T1000 (cell line): ENCODE measurements around the gene ZSWIM6.
"Not testable (repeated sequence)": the region's sequence is repeated elsewhere in the genome, so short reads cannot be mapped to it uniquely, and the experiment has no call there.

ENCODE experiments used
- DNase-seq: peaks from one replicate; lab custom pipeline; 2025; ENCODE audit warnings: mixed read lengths; lab: John Stamatoyannopoulos, UW

ZSWIM6 gene

DNA sequence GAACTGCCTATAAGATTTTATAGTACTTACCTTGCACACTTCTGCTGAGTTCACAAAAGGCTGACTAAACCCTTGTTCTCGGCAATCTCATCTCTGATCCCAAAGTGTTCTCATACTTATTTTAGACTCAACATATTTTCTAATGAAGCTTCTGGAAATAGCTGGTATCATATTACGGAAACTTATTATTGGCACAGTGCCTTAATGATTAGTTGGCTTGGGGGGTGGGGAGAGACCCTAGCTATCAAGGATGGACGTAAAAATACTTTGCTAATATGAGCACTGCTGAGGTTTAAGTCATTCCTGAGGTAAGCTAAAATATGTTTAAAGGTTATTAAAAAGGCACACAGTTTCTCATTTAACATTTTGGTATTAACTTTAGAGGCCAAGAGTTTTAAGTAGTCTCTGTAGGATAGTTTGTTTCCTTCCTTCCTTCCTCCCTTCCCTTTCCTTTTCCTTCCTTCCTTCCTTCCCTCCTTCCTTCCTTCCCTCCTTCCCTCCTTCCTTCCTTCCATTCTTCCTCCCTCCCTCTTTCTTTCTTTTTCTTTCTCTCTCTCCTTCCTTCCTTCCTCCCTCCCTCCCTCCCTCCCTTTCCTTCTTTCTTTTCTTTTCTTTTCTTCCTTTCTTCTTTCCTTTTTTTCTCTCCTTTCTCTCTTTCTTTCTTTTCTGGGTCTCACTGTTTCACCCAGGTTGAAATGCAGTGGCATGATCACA lies 31.5 kb downstream of the ZSWIM6 start:
- DNase-seq: no peak

DNA sequence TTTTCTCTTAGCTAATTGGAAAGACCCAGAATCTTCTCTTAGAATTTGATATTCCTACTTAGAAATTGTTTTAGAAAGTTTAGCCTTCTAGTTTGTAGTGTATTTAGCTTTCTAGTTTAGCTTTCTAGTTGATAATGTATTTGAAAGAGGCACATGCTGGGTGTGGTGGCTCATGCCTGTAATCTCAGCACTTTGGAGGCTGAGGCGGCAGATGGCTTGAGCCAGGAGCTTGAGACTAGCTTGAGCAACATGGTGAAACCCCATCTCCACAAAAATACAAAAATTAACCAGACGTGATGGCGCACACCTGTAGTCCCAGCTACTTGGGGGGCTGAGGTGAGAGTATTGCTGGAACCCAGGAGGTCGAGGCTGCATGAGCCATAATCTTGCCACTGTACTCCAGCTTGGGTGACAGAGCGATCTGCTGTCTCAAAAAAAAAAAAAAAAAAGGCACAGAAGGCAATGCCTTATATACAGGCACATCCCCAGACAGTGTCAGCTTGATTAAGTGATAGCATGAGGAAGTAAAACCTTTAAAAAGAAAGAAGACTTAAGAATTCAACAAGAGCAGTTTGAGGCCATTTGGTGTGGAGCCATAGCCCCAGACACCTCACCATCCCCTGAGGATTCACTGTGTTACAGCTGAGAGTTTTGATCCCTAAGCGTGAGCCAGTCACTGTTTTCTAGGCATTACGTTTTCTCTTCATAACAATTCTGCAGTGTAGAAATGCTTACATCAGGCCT lies 34.6 kb downstream of the ZSWIM6 start:
- no peak for DNase-seq

DNA sequence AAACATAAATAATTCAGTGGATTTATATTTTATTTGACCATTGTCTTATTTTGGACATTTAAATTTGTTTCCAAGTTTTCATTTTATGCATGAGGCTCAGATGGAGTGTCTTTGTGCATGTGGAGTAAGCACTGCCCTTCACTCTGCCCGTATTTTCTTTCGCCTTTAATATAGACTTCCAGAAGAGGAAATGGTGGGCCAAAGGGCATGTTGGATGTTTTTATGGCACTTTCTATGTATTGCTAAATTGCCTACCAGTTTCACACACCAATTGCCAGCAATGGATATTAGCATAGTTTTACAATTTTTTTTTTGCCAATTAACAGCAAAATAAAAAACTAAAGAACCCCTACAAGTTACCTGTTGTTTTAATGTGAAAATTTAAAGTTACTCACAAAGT lies 38.4 kb downstream of the ZSWIM6 start:
- DNase-seq: no peak

DNA sequence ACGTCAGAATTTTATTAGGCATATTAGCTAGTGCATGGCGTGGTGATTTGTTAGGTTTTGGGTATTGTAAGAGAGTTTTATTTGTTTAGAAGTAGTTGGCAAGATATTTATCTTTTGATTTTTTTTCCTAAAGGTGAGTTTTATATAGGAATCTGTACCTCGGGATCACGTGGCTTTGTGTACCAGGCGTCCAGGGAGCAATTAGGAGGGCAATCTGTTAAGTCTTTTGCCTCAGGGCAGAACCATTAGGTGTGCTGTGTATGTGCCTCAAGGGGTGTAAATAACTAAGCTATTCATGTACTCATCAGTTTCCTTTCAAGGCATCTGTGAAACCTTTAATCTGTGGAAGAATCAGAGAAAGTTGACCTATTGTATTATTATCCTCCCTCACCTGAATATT lies 39.4 kb downstream of the ZSWIM6 start:
- DNase-seq: no peak

DNA sequence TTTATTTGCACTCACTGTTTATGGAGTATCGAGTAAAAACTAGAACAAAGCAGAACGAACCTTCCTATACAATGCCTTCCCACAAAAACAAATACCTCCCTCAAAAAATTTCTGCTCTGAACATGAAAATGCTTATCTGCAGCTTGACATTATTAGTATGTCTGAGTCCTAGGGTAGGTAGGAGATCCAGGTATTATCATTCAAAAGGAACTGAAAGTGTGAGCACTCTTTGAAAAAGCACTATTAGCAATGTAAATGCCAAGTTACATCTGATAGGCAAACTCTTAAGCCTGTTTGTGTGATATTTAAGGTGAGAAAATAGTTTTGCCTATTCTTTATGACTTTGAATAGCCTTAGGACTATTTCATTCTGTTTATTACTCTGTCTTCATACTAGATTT lies 47.6 kb downstream of the ZSWIM6 start:
- no peak for DNase-seq

DNA sequence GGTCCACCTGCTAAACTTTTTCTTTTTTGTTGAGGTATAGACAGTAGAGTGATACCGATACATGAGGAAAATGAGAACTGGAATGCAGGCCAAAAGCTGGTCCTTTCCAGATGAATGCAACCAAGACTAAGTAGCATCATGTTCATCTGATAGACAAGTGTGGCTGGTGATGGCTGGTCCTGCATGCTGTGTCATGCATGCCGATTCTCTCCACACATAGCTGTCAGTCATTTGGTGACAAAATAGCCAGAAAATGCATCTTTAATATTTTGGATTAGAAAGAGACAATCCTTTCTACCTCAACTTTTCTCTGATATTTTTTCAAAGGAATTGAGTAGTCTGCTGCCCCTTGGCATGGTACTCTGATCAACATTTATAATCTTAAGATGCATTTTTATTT lies 49.9 kb downstream of the ZSWIM6 start:
- DNase-seq: no peak

DNA sequence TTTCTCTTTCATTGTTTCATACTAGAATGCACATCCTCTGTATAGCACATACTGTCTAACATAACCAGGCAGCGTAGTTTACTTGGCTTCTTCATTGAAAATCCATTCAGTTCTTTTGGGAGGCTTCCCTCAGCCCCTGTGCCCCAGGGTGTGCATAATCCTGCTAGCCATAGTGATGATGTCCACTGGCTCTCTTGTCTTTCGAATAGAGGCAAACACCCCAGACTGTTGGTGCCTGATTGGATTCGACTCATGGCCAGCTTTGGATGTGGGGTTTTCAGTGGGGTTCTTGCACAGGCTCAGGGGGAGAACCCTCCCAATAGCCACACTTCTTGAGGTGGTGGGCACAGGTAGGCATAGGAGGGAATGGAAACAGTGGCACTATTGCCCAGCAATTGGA lies 53.6 kb downstream of the ZSWIM6 start:
- no peak for DNase-seq

DNA sequence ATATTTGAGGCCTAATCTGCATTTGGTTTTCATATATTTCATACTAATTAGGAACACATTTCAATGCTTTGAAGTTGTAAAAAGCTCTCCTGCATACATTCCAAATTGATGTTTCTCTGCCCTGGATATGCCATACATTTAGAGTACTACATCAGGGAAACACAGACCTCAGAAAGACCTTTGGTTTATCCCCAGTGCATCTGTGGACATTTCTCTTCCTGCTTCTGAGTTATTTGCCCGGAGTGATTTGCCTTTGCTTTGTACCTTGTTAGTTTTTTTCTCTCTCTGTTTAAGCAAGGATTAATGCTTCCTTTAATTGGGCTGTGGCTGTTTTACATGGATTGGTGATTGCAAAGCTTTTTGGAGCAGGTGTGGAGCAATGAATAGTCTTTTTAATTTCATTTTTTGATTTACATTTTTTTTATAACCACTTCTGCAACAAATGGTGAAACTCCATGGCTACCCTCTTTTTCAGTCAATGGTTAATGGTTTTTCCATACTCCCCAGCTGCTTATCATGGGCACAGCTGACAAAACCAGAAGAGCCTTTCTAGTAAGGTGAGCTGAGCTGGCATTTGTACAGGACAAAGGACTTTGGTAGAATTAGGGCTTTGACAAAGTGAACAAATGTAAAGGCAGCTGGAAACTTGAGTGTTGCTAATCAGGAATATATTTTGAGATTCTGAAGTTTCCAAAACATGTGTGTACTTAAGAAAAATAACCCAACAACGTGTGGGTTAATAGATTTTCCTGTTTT lies 54.2 kb downstream of the ZSWIM6 start:
- DNase-seq: no peak

DNA sequence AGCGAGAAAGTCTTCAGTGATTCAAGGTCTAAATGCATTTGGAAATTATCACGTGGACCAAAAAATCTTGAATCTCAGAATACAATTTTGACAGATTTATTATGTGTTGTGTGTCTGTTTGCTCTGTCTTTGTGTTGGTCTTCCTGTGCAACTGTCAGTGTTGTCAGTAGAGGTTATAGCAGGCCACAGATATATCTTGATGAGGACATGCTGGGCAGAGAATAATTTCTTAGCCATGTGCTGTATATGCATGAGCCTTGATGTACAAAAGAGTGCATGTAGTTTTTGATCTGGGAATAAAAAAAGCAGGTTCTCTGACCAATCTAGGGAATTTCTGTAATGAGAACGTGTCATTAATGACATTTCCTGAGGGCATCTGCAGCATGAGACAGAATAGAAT lies 57.6 kb downstream of the ZSWIM6 start:
- DNase-seq: no peak

DNA sequence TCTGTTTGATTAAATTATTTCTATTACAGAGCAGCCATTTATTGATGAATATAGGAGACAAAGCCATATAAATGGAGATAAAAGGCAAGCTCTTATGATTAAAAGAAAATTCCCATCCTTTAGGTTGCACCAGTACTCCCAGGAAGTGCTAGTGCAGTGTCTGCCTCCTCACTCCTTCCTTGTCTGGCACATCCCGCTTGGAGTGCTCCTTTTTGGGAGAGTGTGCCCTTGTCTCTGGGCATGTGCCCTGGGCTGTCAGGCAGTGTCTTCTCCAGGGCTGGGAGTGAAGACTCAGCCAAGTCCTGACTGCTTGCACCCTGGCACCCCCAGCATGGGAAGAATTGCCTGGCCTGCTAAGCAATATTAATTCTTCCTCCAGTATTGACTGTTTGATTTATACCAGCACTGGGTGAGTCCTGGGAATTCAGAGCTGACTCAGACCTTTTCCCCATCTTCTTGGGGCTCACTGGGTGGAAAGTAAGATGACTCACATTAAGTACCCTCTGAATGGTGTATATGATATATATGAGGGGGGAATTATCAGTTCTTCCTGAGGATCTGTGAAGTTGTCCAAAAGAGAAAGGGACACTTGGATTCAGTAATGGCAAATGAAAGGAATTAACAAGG lies 62.1 kb downstream of the ZSWIM6 start:
- DNase-seq: no peak

DNA sequence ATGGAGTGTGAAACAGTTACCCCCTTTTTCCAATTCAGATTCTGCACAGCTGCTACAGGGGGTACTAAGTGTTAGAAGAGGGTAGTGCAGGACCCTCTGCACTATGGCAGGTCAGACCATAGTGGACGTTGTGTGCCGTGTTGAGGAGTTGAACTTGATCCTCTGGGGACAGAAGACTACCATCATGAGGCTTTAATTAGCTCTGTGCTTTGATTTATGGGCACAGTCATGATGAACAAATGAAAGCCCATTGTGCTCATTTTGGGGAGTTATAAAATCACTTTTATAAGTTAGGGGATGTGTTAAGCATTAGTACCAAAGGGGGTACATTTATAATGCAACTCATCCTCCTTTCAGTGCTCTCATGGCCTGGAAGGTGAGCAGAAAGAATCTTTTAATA lies 62.7 kb downstream of the ZSWIM6 start:
- DNase-seq: no peak

DNA sequence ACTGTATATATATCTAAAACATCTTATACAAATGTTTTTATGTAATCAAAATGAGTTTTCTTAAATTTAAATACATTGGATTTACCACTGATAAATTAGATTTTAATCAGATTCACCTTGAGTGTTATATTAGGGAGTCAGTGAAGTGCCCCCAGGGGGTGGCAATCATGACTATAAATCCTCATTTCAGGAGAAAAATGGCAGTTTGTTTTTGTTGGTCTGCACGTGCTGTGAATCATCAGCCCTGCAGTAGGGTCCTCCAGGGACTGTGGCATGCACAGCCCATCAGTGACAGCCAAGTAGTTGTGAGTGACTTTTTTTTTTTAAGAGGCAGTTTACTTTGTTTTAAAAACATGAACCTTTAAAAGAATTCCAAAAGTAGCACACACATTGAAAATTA lies 65.2 kb downstream of the ZSWIM6 start:
- no peak for DNase-seq

DNA sequence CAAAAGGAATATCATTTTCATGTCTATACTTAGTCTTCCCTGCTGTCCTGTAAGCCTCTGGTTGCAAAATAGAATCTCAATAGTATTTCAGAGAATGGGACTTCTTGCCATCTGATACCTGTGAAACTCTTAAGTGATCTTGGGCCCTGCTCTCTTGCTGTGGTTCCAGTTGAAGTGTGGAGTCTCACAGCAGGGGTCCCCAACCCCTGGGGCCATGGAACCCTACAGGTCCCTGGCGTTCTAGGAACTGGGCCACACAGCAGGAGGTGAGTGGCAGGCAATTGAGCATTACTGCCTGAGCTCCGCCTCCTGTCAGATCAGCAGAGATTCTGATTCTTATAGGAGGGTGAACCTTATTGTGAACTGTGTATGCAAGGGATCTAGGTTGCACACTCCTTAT lies 65.9 kb downstream of the ZSWIM6 start:
- DNase-seq: no peak

DNA sequence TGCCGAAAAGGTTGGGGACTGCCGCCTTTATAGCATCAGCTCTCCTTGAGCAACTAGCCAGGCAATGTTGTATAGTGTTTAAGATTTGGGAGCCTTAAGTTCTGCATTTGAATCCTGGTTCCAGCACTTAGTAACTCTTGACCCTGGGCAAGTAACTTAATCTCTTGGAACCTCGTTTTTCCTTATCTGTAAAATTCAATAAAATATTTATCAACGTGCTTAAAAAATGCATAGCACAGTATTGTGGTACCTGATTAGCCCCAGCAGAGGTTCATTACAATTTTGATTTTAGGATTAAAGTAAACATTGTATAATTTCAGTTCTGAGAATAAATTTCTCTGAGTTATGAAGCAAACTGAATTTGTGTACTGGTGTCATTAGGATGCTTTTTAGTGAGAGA lies 66.4 kb downstream of the ZSWIM6 start:
- DNase-seq: no peak

DNA sequence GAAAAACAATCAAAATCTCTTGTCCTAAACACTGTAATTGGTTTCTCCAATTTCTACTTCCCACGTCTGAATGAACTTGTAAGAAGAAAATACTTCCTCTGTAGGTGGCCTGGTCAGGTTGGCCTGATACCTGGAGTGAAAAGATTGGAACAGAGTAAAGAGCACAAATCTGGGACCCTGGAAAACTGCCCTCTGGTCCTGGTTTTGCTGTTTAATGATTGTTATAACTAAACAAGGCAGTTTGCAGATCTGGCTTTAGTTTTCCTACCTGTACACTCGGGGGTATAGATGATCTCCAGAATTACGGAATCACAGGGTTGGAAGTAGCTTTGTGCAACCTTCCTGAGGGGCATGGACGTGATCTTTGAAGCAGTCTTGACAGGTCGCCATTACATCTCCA lies 67.6 kb downstream of the ZSWIM6 start:
- no peak for DNase-seq

DNA sequence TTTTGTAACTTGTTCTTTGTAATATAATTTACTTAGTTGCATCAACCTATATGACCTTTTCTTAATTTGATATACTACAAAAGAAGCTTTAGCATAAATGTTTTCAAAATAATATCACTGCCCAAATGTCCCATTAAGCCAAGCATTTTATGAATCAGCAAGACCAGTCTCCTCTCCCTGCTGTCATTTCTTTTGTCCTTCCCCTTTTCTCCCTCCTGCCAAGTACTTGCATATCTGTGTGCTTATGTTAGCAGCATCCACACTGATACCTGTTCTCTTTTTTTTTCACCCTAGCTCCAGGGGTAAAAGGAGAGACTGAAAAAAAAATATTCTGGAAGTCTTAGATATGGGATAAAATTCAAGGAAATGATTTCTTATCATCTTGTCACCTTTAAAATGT lies 69.7 kb downstream of the ZSWIM6 start:
- no peak for DNase-seq

DNA sequence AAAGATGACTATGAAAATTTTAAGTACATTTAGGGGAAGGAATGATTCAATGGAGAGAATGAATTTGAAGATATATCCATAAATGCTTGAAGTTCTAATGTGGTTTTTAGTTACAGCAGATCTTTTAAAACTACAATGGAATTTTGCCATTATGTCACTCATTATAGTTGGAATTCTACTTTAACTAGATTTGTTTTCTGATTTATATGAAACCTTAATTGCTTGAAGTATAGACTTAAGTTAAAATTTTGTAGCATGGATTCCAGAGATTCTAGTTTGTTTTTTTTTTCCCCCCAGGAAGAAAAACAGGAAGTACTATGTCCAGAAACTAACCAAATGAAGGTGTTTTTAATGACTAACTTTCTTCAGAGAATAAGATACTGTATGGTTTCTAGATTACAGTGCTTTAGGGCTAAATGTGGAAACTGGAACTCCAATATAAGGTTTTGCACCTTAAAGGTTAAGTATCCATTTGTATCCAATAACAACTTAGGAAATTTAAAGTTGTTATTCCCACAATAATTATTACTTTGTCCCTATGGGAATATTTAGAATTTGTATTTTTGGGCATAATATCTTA lies 70.3 kb downstream of the ZSWIM6 start:
- no peak for DNase-seq

DNA sequence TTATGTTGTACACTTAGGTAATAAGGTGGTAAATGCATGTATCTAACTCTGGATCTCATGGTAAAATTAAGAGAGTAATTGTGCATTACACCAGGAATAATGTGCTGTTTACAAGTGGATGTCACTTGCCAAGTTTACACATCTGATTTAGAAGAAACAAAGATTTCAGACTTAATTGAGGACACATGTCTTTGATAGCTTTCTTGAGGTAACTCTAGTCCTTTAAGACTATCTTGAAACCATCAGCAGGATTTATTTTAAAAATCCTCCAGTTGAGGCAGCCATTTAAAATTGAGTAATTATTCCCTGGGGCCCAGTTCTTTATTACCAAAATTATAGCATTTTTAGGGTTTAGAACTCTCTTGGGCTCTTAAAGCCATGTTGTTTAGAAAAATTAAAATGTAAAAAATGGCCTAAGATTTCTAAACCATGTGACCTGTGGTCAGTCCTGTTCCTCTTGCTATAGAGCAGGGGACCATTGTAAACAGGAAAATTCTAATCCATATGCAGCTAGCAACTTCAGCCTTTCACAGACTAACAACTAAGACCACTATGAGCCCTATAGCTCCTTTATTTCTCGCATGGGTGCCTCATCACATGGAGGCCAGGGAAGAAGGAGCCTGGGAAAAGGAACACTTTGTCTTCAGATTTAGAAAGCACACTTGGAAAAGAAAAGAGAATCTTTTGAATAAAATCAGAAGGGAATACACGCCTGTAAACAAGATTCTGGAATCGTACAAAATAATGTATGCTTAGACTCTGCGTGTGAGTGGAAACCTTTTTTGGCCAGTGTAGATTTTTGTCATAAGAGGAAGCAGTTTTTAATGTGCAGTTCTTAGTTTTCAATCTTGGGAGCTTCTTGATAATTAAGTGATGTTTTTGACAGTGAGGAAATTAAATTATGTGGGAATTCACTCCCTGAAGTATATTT lies 71.2 kb downstream of the ZSWIM6 start:
- DNase-seq: no peak

DNA sequence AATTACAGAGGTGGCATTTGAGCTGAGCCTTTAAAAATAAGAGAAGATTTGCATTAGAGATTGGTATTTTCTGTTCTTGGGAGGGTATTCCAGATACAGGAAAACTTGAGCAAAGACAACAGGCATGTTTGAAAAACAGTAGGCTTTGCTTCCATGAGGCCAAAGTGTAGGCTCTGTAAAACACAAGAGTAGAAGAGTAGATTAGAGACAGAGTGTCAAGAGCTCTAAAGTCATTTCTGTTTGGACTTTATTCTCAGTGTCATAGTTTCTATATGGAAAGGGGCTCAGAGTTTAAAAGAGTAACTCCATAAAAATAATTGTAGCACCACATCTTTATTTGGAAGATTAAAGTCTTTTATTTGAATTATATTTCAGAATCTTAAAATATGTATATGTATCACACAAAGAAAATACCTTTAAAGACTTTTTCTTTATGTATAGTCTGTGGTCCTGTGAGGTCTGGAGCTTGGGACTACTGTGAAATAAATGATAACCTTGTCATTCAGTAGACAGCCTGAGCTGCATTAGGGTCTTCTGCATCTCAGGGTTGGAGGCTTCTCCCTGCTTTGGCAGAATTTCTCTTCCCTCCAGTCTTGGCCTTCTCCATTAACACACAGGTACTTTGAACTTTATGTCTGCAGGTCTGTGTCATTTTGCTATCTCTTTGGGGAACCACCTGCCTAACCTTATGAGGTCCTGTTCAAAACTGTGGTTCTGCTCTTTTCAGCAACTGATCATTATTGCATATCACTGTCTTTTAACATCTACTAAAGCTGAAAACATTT lies 73.6 kb downstream of the ZSWIM6 start:
- DNase-seq: no peak

DNA sequence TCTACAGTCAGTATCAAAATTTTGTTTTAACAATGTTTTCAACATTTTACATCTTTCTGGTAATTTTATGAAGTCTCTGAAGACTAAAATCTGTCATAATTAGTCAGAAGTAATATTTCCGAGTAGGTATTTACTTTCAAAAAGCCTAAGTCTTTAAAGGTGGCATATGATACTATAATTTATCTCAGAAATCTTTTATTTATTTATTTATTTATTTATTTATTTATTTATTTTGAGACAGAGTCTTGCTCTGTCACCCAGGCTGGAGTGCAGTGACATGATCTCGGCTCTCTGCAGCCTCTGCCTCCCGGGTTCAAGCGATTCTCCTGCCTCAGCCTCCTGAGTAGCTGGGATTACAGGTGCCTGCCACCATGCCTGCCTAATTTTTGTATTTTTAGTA lies 74.4 kb downstream of the ZSWIM6 start:
- DNase-seq: not testable (repeated sequence)
